ENCODE data around the gene C1orf35.

C1orf35 gene

DNA sequence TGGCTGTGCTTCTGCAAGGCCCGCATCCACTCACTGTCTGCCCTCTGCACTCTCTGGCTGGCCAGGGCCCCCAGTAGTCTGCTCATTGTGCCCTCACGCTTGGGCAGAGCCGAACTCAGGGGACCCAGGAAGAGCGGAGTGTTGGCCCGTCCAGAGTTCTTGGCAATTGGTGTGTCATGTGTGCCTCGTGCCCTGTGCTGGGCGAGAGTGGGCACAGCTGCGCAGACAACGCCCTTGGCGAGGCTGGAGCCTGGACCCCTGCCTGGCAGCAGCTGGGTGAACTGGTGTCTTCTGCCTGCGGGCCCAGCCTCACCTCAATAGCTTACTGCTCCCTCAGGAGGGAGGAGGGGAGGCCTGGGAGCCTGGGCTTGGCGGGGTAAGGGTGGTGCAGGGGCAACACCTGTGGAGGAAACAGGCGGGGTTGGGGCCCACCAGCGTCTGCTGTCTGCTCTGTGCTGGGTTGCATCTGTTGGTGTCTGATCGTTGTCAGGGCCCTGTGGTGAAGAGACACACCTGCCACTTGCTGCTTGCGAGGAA, 39.1 kb upstream of the C1orf35 start:
- no peaks in the 10 kb centered on the region for H3K36me3 ChIP-seq (ENCODE audit: control insufficient read depth, insufficient read depth, low read length)
- H3K4me3 ChIP-seq (ENCODE audit: insufficient read depth, low read depth, low read length) = no peak overlapping the region
- H3K4me1 ChIP-seq (ENCODE audit: control insufficient read depth, insufficient read depth, low read length) = peaks cover 7% of the 10 kb centered on the region
- no peak overlapping the region for H3K27ac ChIP-seq (ENCODE audit: insufficient read depth, low read depth, low read length, poor library complexity, severe bottlenecking)
- peaks cover 16% of the 10 kb centered on the region for H3K27me3 ChIP-seq (ENCODE audit: control insufficient read depth, insufficient read depth, low read length, poor library complexity, severe bottlenecking)
- no peaks in the 10 kb centered on the region for H3K9me3 ChIP-seq (ENCODE audit: control insufficient read depth, low read length)
- WGBS, 2 experiments = 95 to 98% methylated on average over 16 of the region's 16 CpGs

DNA sequence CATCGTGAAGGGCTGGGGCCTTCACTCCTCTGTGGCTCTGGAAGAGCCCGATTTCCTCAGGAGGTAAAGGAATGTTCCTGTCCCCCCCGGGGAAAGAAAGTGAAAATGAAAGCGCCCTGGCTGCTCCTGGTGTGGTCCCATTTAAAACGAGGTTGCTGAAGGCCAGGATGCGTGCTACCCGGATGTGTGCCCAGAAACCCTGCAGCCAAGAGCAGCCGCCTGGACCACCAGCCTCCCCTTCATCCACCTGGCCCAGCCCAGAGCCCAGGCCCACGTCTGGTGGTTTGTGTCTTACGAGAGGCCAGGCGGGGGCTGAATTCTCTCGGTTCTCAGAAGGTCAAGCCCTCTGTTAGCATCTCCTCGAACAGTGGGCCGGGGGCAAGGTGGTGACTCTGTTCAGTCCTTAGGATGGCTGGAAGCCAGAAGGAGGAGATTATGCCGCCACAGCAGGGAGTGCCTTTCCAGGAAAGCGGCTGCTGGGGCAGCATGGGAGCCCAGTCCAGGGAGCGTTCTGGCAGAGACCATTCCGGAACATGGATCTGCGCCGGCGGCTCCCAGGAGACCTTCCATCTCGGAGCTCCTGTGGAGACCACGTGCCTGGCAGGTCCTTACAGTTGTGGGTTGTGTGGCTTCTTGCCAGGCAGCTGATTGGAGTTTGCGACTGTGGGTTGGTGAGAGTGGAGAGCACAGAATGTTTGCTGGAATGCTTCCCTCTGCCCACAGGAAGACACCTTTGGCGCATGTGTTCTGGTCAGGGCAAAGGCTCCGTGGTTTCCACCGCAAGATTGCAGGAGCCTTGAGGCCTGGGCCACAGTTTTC, 38.3 kb upstream of the C1orf35 start:
- no peak overlapping the region for H3K27ac ChIP-seq (ENCODE audit: insufficient read depth, low read depth, low read length, poor library complexity, severe bottlenecking)
- peak overlapping the region; percentile 96 for H3K4me3 ChIP-seq (ENCODE audit: insufficient read depth, low read depth, low read length)
- peaks cover 7% of the 10 kb centered on the region for H3K4me1 ChIP-seq (ENCODE audit: control insufficient read depth, insufficient read depth, low read length)
- H3K9me3 ChIP-seq (ENCODE audit: control insufficient read depth, low read length) = no peaks in the 10 kb centered on the region
- peaks cover 24% of the 10 kb centered on the region for H3K27me3 ChIP-seq (ENCODE audit: control insufficient read depth, insufficient read depth, low read length, poor library complexity, severe bottlenecking)
- no peaks in the 10 kb centered on the region for H3K36me3 ChIP-seq (ENCODE audit: control insufficient read depth, insufficient read depth, low read length)
- WGBS, 2 experiments = 86% methylated on average over 27 of the region's 27 CpGs

DNA sequence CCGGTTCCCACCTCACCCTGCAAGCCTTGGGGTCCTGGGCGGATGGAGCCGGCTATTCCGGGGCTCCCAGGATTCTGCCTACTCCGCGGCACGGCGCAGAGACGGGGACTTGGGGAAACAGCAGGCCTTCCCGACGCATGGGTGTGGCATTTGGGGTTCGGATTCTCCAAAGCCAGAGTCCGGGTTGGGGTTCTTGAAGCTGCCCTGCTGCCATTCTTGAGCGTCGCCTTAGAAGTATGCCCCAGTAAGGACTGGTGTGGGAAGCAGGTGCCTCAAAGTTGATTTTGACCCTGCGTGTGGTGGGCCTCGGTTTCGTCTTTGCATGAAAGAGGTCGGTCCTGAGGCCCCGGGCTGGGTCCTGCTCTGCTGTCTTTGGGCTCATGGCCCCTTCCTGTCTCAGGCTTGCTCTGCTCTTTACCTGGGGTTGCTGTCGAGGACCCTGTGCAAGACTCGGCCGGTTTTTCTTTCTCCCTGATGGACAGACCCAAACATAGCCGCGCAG, 37.6 kb upstream of the C1orf35 start:
- Histone ChIP-seq H3K4me3 (ENCODE audit: insufficient read depth, low read depth, low read length) (peak overlapping the region; percentile 96), H3K27ac (ENCODE audit: insufficient read depth, low read depth, low read length, poor library complexity, severe bottlenecking) (peak overlapping the region; percentile 95), H3K27me3 (ENCODE audit: control insufficient read depth, insufficient read depth, low read length, poor library complexity, severe bottlenecking) (peaks cover 31% of the 10 kb centered on the region), H3K4me1 (ENCODE audit: control insufficient read depth, insufficient read depth, low read length) (peaks cover 7% of the 10 kb centered on the region), H3K9me3 (ENCODE audit: control insufficient read depth, low read length) (no peaks in the 10 kb centered on the region), H3K36me3 (ENCODE audit: control insufficient read depth, insufficient read depth, low read length) (no peaks in the 10 kb centered on the region)
- WGBS, 2 experiments = 21 to 23% methylated on average over 25 of the region's 25 CpGs

DNA sequence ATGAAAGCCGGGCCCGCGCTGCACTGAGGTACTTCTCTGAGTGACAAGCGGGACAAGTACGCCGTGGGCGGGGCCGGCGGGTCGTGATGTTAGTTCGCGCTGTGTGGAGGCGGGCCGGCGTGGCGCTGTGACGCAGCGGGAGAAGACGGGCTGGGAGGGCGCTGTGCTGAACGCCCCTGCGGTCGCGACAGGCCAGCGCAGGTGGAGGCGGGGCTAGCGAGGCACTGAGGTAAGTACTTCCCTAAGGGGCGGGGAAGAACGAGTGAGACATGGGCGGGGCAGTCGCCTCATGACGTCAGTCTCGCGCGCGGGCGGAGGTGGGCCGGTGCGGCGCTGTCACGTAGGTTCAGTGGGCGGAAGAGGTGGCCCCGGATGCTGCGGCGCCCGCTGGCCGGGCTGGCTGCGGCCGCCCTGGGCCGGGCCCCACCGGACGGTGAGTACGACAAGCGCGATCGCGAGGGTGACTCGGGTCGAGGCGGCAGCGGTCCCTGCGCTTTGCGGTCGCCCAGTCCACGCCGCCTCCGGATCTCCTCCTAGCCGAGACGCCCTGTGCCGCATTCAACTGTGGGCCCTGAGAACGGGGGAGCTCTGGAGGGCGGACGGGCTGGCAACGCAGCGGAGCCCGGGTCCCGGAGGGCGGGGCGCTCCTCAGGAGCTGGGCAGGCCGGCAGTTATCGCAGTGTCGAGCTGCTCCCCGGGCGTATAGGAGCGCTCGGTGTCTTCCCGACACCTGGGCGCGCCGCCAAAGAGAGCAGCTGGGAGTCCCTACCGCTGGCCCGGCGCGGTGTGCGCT, 37.0 kb upstream of the C1orf35 start, which contains the start of gene GUK1:
GUK1 (plus strand) TSS at position 349 of the 793 bp plus-strand sequence; CDS start at position 373, 24 bp downstream.
- Histone ChIP-seq H3K4me1 (ENCODE audit: control insufficient read depth, insufficient read depth, low read length) (peaks cover 7% of the 10 kb centered on the region), H3K4me3 (ENCODE audit: insufficient read depth, low read depth, low read length) (peak within 1 kb of the TSS; percentile 96), H3K27ac (ENCODE audit: insufficient read depth, low read depth, low read length, poor library complexity, severe bottlenecking) (peak within 1 kb of the TSS; percentile 95), H3K36me3 (ENCODE audit: control insufficient read depth, insufficient read depth, low read length) (no peaks in the 10 kb centered on the region), H3K27me3 (ENCODE audit: control insufficient read depth, insufficient read depth, low read length, poor library complexity, severe bottlenecking) (peaks cover 37% of the 10 kb centered on the region), H3K9me3 (ENCODE audit: control insufficient read depth, low read length) (no peaks in the 10 kb centered on the region)
- 0% methylated on average over 95 of the region's 95 CpGs for WGBS, 2 experiments

DNA sequence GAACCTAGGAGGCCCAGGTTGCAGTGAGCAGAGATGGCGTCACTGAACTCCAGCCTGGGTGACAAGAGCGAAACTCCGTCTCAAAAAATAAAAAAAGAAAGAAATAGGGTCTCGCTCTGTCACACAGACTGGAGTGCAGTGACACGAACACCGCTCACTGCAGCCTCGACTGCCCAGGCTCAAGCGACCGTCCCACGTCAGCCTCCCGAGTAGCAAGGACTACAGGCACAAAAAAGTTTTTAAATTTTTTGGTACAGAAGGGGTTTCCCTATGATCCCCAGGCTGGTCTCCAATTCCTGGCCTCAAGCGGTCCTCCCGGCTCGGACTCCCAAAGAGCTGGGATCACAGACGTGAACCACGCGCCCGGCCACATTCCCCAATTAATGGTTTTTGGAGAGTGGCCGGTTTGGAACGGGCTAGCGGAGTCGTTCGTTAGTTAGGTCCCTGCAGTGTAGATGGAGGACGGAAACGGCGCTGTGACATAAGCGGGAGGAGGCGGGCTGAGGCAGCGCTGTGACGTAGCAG, 36.3 kb upstream of the C1orf35 start:
- 26 to 27% methylated on average over 30 of the region's 30 CpGs for WGBS, 2 experiments
- peak overlapping the region; percentile 60 for H3K27ac ChIP-seq (ENCODE audit: insufficient read depth, low read depth, low read length, poor library complexity, severe bottlenecking)

DNA sequence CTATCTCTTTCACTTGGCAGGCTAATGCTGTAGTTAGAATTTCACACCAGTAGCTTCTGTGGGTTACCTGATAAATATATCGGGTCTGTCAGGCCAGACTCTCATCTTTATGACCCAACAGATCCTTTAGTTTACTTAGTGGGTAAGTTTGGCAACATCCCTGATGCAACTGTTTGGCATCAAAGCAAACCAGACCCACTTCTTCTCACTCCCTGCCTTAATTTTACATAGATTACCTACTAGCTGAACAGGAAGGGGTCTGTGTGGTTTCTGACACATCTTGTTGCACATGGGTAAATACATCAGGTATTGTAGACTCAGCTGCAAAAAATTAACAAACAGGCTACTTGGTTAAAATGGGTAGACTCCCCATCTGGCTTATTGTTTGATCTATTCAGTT, 33.8 kb upstream of the C1orf35 start:
- no peaks in the 10 kb centered on the region for H3K36me3 ChIP-seq (ENCODE audit: control insufficient read depth, insufficient read depth, low read length)
- peaks cover 7% of the 10 kb centered on the region for H3K4me1 ChIP-seq (ENCODE audit: control insufficient read depth, insufficient read depth, low read length)
- no peak overlapping the region for H3K4me3 ChIP-seq (ENCODE audit: insufficient read depth, low read depth, low read length)
- 59 to 75% methylated on average over 1 of the region's 1 CpG for WGBS, 2 experiments
- H3K27ac ChIP-seq (ENCODE audit: insufficient read depth, low read depth, low read length, poor library complexity, severe bottlenecking) = no peak overlapping the region
- H3K27me3 ChIP-seq (ENCODE audit: control insufficient read depth, insufficient read depth, low read length, poor library complexity, severe bottlenecking) = peaks cover 59% of the 10 kb centered on the region
- no peaks in the 10 kb centered on the region for H3K9me3 ChIP-seq (ENCODE audit: control insufficient read depth, low read length)

More for the DNA sequence above, 36.3 kb upstream of the C1orf35 start:
- Histone ChIP-seq H3K9me3 (ENCODE audit: control insufficient read depth, low read length) (no peaks in the 10 kb centered on the region), H3K4me3 (ENCODE audit: insufficient read depth, low read depth, low read length) (peak overlapping the region; percentile 96), H3K27me3 (ENCODE audit: control insufficient read depth, insufficient read depth, low read length, poor library complexity, severe bottlenecking) (peaks cover 44% of the 10 kb centered on the region), H3K4me1 (ENCODE audit: control insufficient read depth, insufficient read depth, low read length) (peaks cover 7% of the 10 kb centered on the region), H3K36me3 (ENCODE audit: control insufficient read depth, insufficient read depth, low read length) (no peaks in the 10 kb centered on the region)

DNA sequence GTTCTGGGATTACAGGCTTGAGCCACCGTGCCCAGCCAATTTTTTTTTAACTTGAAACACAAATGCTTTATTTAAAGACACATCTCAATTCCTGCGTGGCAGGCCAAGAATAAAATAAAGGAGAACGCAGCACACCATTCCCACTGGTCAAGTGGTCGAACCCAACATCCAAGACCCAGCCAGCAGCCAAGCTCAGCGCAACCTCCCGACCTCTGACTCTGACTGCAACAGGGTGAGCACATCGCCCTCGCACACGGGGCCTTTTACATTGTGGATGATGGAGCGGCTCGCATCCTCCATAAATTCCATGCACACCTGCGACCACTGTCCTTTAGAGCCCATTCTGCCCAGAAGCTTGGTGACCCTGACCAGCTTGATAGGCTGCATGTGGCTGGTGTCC, 31.5 kb upstream of the C1orf35 start:
- Histone ChIP-seq H3K27me3 (ENCODE audit: control insufficient read depth, insufficient read depth, low read length, poor library complexity, severe bottlenecking) (peaks cover 81% of the 10 kb centered on the region), H3K4me3 (ENCODE audit: insufficient read depth, low read depth, low read length) (no peak overlapping the region), H3K36me3 (ENCODE audit: control insufficient read depth, insufficient read depth, low read length) (no peaks in the 10 kb centered on the region), H3K27ac (ENCODE audit: insufficient read depth, low read depth, low read length, poor library complexity, severe bottlenecking) (no peak overlapping the region), H3K4me1 (ENCODE audit: control insufficient read depth, insufficient read depth, low read length) (no peaks in the 10 kb centered on the region), H3K9me3 (ENCODE audit: control insufficient read depth, low read length) (no peaks in the 10 kb centered on the region)
- WGBS, 2 experiments = 87% methylated on average over 12 of the region's 12 CpGs

DNA sequence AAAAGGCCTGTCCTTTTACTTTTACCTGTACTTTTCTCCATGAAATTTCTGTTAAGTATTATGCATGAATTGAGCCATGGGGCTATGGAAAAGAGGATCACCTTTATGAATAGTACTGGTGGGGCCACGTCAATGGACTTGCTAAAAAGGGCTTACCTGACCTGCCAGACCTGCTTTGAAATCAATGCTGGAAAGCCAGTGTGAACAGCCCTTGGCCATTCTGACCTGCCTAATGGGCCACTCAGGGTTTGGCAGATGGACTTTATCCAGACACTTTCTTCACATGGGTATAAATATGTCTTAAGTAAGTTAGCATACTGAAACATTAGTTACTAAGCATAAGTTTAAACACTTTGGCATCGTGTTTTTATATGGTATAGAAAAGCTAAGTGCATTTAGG, 28.6 kb upstream of the C1orf35 start:
- Histone ChIP-seq H3K27ac (ENCODE audit: insufficient read depth, low read depth, low read length, poor library complexity, severe bottlenecking) (no peak overlapping the region), H3K9me3 (ENCODE audit: control insufficient read depth, low read length) (no peaks in the 10 kb centered on the region), H3K36me3 (ENCODE audit: control insufficient read depth, insufficient read depth, low read length) (no peaks in the 10 kb centered on the region), H3K4me1 (ENCODE audit: control insufficient read depth, insufficient read depth, low read length) (no peaks in the 10 kb centered on the region), H3K27me3 (ENCODE audit: control insufficient read depth, insufficient read depth, low read length, poor library complexity, severe bottlenecking) (peaks cover 71% of the 10 kb centered on the region), H3K4me3 (ENCODE audit: insufficient read depth, low read depth, low read length) (no peak overlapping the region)
- WGBS, 2 experiments = 78 to 85% methylated on average over 2 of the region's 2 CpGs

DNA sequence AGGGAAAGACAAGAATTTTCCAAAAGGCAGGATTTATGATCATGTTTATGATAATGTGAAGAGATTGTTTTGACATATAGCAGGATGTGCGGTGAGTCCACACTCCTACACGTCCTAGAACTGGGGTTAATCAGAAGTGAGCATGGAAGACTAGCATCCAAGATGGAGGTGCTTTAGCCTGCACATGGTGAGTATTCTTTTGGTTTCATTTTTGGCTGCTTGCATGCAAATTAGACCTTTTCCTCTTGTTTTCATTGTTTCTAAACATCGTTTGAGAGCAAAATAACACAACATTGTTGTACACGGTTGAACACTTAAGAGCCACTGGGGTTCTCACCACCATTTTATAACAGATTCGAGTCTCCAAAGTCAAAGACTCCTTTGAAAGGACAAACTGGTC, 22.1 kb upstream of the C1orf35 start:
- no peak overlapping the region for H3K27ac ChIP-seq (ENCODE audit: insufficient read depth, low read depth, low read length, poor library complexity, severe bottlenecking)
- no peaks in the 10 kb centered on the region for H3K4me1 ChIP-seq (ENCODE audit: control insufficient read depth, insufficient read depth, low read length)
- H3K9me3 ChIP-seq (ENCODE audit: control insufficient read depth, low read length) = no peaks in the 10 kb centered on the region
- H3K36me3 ChIP-seq (ENCODE audit: control insufficient read depth, insufficient read depth, low read length) = no peaks in the 10 kb centered on the region
- peaks cover 29% of the 10 kb centered on the region for H3K27me3 ChIP-seq (ENCODE audit: control insufficient read depth, insufficient read depth, low read length, poor library complexity, severe bottlenecking)
- WGBS, 2 experiments = 84 to 88% methylated on average over 5 of the region's 5 CpGs
- no peak overlapping the region for H3K4me3 ChIP-seq (ENCODE audit: insufficient read depth, low read depth, low read length)

DNA sequence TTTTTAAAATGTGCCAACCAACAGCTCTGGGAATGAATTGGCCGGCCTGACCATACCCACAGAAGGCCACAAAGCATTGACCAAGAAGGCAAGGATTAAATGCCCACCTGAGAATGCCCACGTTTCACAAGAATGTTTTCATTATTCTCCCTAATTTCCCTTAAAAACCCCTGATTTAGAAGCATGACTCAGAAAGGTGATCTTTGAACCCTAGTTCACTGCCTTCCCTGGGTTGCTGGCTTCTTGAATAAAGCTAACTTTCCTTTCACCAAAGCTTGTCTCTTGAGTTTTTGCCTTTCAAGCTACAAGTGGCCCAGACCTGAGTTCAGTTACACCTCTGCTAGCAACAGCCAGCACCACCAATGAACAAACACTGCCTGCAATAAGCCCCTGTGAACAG, 20.4 kb upstream of the C1orf35 start:
- 62 to 68% methylated on average over 2 of the region's 2 CpGs for WGBS, 2 experiments
- H3K4me3 ChIP-seq (ENCODE audit: insufficient read depth, low read depth, low read length) = no peak overlapping the region
- no peaks in the 10 kb centered on the region for H3K4me1 ChIP-seq (ENCODE audit: control insufficient read depth, insufficient read depth, low read length)
- no peaks in the 10 kb centered on the region for H3K9me3 ChIP-seq (ENCODE audit: control insufficient read depth, low read length)
- H3K27me3 ChIP-seq (ENCODE audit: control insufficient read depth, insufficient read depth, low read length, poor library complexity, severe bottlenecking) = peaks cover 18% of the 10 kb centered on the region
- no peak overlapping the region for H3K27ac ChIP-seq (ENCODE audit: insufficient read depth, low read depth, low read length, poor library complexity, severe bottlenecking)
- no peaks in the 10 kb centered on the region for H3K36me3 ChIP-seq (ENCODE audit: control insufficient read depth, insufficient read depth, low read length)

Measured in ectodermal cell (in vitro differentiated cells).